Breast epithelium (tissue), 3 donors: Measurements from ENCODE around the gene C4orf50.

Source experiments
- POLR2A ChIP-seq: fragments of 450-650 bp; IDR thresholded peaks from one replicate; pipeline ENCODE4 v1.6.1; 2016; ENCODE audit warnings: antibody characterized with exemption, mild to moderate bottlenecking, moderate library complexity
- POLR2AphosphoS5 ChIP-seq, 3 donors: sonication (generic); formaldehyde crosslinking; IDR thresholded peaks; one replicate each; pipeline ENCODE4 v1.6.1; 2017; ENCODE audit warnings: antibody characterized with exemption in 3 of 3
- TF ChIP-seq, protein P1 (sequence below), 3 donors: fragments of 450-650 bp; IDR thresholded peaks; one replicate each; pipeline ENCODE4 v1.5.1; 2016 to 2017; ENCODE audit warnings: antibody characterized with exemption in 3 of 3, mild to moderate bottlenecking in 3 of 3, moderate library complexity in 3 of 3

DNA sequence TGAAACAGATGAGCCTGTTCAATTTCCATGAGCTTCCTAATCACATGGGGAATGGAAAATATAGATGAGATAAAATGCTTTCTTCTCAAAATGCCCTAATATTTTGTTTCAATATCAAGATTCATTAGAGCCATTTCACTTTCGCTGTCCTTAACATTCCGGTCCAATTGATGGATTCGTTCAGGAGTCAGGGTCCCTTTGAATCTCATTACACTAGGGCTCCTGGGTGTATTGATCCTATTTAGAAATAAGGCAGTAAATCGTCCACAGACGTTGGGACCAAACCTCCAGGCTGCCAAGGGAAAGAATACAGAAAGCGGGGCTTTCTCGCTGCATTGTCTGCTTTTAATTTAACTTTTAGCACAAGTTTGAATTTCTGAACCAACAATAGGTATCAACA is 104.8 kb downstream of the C4orf50 start:
- TF ChIP-seq POLR2A (no peak), POLR2AphosphoS5 (IDR thresholded peaks at IDR 0.05) (no peak)
- TF ChIP-seq, protein P1, sequence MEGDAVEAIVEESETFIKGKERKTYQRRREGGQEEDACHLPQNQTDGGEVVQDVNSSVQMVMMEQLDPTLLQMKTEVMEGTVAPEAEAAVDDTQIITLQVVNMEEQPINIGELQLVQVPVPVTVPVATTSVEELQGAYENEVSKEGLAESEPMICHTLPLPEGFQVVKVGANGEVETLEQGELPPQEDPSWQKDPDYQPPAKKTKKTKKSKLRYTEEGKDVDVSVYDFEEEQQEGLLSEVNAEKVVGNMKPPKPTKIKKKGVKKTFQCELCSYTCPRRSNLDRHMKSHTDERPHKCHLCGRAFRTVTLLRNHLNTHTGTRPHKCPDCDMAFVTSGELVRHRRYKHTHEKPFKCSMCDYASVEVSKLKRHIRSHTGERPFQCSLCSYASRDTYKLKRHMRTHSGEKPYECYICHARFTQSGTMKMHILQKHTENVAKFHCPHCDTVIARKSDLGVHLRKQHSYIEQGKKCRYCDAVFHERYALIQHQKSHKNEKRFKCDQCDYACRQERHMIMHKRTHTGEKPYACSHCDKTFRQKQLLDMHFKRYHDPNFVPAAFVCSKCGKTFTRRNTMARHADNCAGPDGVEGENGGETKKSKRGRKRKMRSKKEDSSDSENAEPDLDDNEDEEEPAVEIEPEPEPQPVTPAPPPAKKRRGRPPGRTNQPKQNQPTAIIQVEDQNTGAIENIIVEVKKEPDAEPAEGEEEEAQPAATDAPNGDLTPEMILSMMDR (IDR thresholded peaks at IDR 0.05) = no peak
